HCT116 (cell line): ENCODE measurements around the gene FFAR1. TPM values are rescaled to one million over a fixed set of nuclear protein-coding genes. Genes with fewer than 3 reads are reported as not detected.

Experiments
- ATAC-seq: fragments of 200-7000 bp; cut with Tn5 transposase; 2 replicates; pipeline ENCODE4 v1.9.1; 2020; ENCODE audit warnings: mild to moderate bottlenecking, moderate library complexity
- BruUV-seq: library from RNA; stranded (reverse); fragments of 400-500 nt; replicated peaks from 2 replicates; lab custom pipeline; 2021; lab: Mats Ljungman, UMichigan
- CTCF ChIA-PET: fragments of 300-600 bp; sonication (Branson Sonifier 250); formaldehyde crosslinking; loops from one replicate; lab custom pipeline; 2021; ENCODE audit warnings: antibody characterized with exemption; lab: Charles Lee
- POLR2A ChIA-PET: fragments of 300-600, 350-600 bp; sonication (Branson Sonifier 250); formaldehyde crosslinking; loops from one replicate; lab custom pipeline; 2021; ENCODE audit warnings: antibody characterized with exemption; lab: Charles Lee
- RAD21 ChIA-PET, 2 experiments: fragments of 300-600 bp; sonication (Branson Sonifier 250); formaldehyde crosslinking; loops; one replicate each; lab custom pipeline; 2023; ENCODE audit warnings: low total read pairs in 2 of 2; ENCODE audit not compliant: uncharacterized antibody in 2 of 2, unreplicated experiment in 2 of 2, low non-redundant PET in 1 of 2; lab: Charles Lee
- DNase-seq: peaks from one replicate; pipeline ENCODE4 v3.0.0-alpha.2; 2010; ENCODE audit warnings: low read depth, low spot score
- H2AFZ ChIP-seq: fragments of 200-600 bp; shearing (Covaris generic), sonication (generic); 2 replicates; pipeline ENCODE4 v1.6.1; 2017; ENCODE audit warnings: low read depth, mixed run types, mixed read lengths, antibody characterized with exemption, low read length; ENCODE audit not compliant: poor library complexity, severe bottlenecking
- H3K27ac ChIP-seq: 2 replicates; pipeline ENCODE4 v1.5.1; 2012; ENCODE audit warnings: low read depth, low read length
- H3K27me3 ChIP-seq: fragments of 200-600 bp; sonication (generic); 2 replicates; pipeline ENCODE4 v1.6.1; 2016; ENCODE audit warnings: mixed run types, low read length, mixed read lengths; ENCODE audit not compliant: insufficient read depth
- H3K36me3 ChIP-seq, 2 experiments: fragments of 200-500 bp in 1 of 2; fragments of 200-600 bp in 1 of 2; sonication (Bioruptor generic) in 1 of 2; sonication (generic) in 1 of 2; 2 replicates each; pipeline versions ENCODE4 v1.5.1 to v1.6.1; 2014 to 2016; ENCODE audit warnings: low read length in 2 of 2, inconsistent platforms in 1 of 2, mixed read lengths in 1 of 2, mixed run types in 1 of 2; ENCODE audit not compliant: insufficient read depth in 2 of 2, control insufficient read depth in 1 of 2
- H3K4me1 ChIP-seq, 2 experiments: fragments of 200-600 bp in 1 of 2; sonication (generic) in 1 of 2; 2 replicates each; pipeline versions ENCODE4 v1.5.1 to v1.6.1; 2012 to 2017; ENCODE audit warnings: low read length in 2 of 2, inconsistent platforms in 1 of 2, mild to moderate bottlenecking in 1 of 2, mixed read lengths in 1 of 2, mixed run types in 1 of 2, moderate library complexity in 1 of 2; ENCODE audit not compliant: insufficient read depth in 2 of 2, control insufficient read depth in 1 of 2
- H3K4me2 ChIP-seq: fragments of 200-600 bp; sonication (generic); 2 replicates; pipeline ENCODE4 v1.6.1; 2017; ENCODE audit warnings: mixed run types, low read length, mixed read lengths
- H3K4me3 ChIP-seq, 2 experiments: fragments of 200-600 bp in 1 of 2; sonication (generic) in 1 of 2; replicated peaks in 1 of 2; 2 replicates each; pipeline ENCODE4 v1.5.1; 2011 to 2016; ENCODE audit warnings: low read length in 2 of 2, control low read depth in 1 of 2, low read depth in 1 of 2, mild to moderate bottlenecking in 1 of 2, mixed read lengths in 1 of 2, mixed run types in 1 of 2
- H3K79me2 ChIP-seq: fragments of 200-600 bp; sonication (generic); 2 replicates; pipeline ENCODE4 v1.6.1; 2017; ENCODE audit warnings: mild to moderate bottlenecking, mixed run types, low read length, moderate library complexity, mixed read lengths; ENCODE audit not compliant: insufficient read depth
- H3K9ac ChIP-seq: fragments of 200-600 bp; sonication (generic); 2 replicates; pipeline ENCODE4 v1.6.1; 2016; ENCODE audit warnings: low read length, mixed read lengths
- H3K9me2 ChIP-seq: fragments of 200-600 bp; sonication (generic), shearing (Covaris generic); 2 replicates; pipeline ENCODE4 v1.6.1; 2017; ENCODE audit warnings: mixed run types, mild to moderate bottlenecking, moderate library complexity; ENCODE audit not compliant: insufficient read depth
- H3K9me3 ChIP-seq, 2 experiments: fragments of 200-500 bp in 1 of 2; fragments of 200-600 bp in 1 of 2; sonication (Bioruptor generic) in 1 of 2; sonication (generic) in 1 of 2; 2 replicates each; pipeline ENCODE4 v1.6.1; 2014 to 2017; ENCODE audit warnings: low read length in 2 of 2, mixed read lengths in 2 of 2, inconsistent platforms in 1 of 2, low read depth in 1 of 2, mild to moderate bottlenecking in 1 of 2, mixed run types in 1 of 2, moderate library complexity in 1 of 2; ENCODE audit not compliant: control insufficient read depth in 1 of 2, insufficient read depth in 1 of 2
- H4K20me1 ChIP-seq: fragments of 200-600 bp; sonication (generic), shearing (Covaris generic); 2 replicates; pipeline ENCODE4 v1.6.1; 2017; ENCODE audit warnings: mixed run types, mild to moderate bottlenecking, moderate library complexity; ENCODE audit not compliant: insufficient read depth
- ATF3 ChIP-seq: IDR thresholded peaks from 2 replicates; pipeline ENCODE4 v1.6.1; 2012
- CBX3 ChIP-seq: IDR thresholded peaks from 2 replicates; pipeline ENCODE4 v1.6.1; 2012; ENCODE audit warnings: low read depth
- CEBPB ChIP-seq: IDR thresholded peaks from 2 replicates; pipeline ENCODE4 v1.6.1; 2012; ENCODE audit warnings: low read depth
- CTCF ChIP-seq, 3 experiments: fragments of 200-600 bp in 1 of 3; sonication (generic) in 1 of 3; IDR thresholded peaks in 2 of 3; conservative IDR thresholded peaks in 1 of 3; 2 replicates each; pipeline ENCODE4 v1.5.1; 2012 to 2017; ENCODE audit warnings: low read depth in 2 of 3, low read length in 2 of 3, antibody characterized with exemption in 1 of 3, borderline replicate concordance in 1 of 3, control low read depth in 1 of 3, mild to moderate bottlenecking in 1 of 3, mixed read lengths in 1 of 3, mixed run types in 1 of 3, moderate library complexity in 1 of 3; ENCODE audit not compliant: insufficient read depth in 1 of 3
- EGR1 ChIP-seq: IDR thresholded peaks from 2 replicates; pipeline ENCODE4 v1.6.1; 2012; ENCODE audit warnings: low read depth
- ELF1 ChIP-seq: IDR thresholded peaks from 2 replicates; pipeline ENCODE4 v1.6.1; 2012; ENCODE audit warnings: low read depth, borderline replicate concordance
- EZH2 ChIP-seq: fragments of 200-600 bp; sonication (generic); IDR thresholded peaks from 2 replicates; pipeline ENCODE4 v1.6.1; 2017; ENCODE audit warnings: antibody characterized with exemption, mixed run types
- FOSL1 ChIP-seq: IDR thresholded peaks from 2 replicates; pipeline ENCODE4 v1.6.1; 2012; ENCODE audit warnings: low read depth
- JUND ChIP-seq: IDR thresholded peaks from 2 replicates; pipeline ENCODE4 v1.6.1; 2012
- MAX ChIP-seq: IDR thresholded peaks from 2 replicates; pipeline ENCODE4 v1.6.1; 2012
- POLR2A ChIP-seq: IDR thresholded peaks from 2 replicates; pipeline ENCODE4 v1.7.0; 2011; ENCODE audit warnings: borderline replicate concordance; ENCODE audit not compliant: insufficient read depth, insufficient read length; ENCODE audit errors: extremely low read depth
- POLR2AphosphoS5 ChIP-seq: IDR thresholded peaks from 2 replicates; pipeline ENCODE4 v1.6.1; 2011; ENCODE audit warnings: mild to moderate bottlenecking, low read depth, low read length, moderate library complexity
- RAD21 ChIP-seq: IDR thresholded peaks from 2 replicates; pipeline ENCODE4 v1.6.1; 2012; ENCODE audit warnings: low read depth, mild to moderate bottlenecking
- REST ChIP-seq: IDR thresholded peaks from 2 replicates; pipeline ENCODE4 v1.6.1; 2012; ENCODE audit warnings: low read depth
- SIN3A ChIP-seq: IDR thresholded peaks from 2 replicates; pipeline ENCODE4 v1.6.1; 2012; ENCODE audit warnings: low read depth
- SRF ChIP-seq: IDR thresholded peaks from 2 replicates; pipeline ENCODE4 v1.6.1; 2012; ENCODE audit warnings: low read depth
- TCF7L2 ChIP-seq: IDR thresholded peaks from 2 replicates; pipeline ENCODE4 v1.7.0; 2011; ENCODE audit warnings: borderline replicate concordance, inconsistent platforms; ENCODE audit not compliant: insufficient read depth, insufficient read length; ENCODE audit errors: extremely low read depth
- YY1 ChIP-seq: IDR thresholded peaks from 2 replicates; pipeline ENCODE4 v1.6.1; 2011; ENCODE audit warnings: low read length, low read depth, moderate library complexity, mild to moderate bottlenecking; ENCODE audit not compliant: insufficient replicate concordance; ENCODE audit errors: extremely low read depth
- ZFX ChIP-seq: fragments of 450-650 bp; IDR thresholded peaks from 2 replicates; pipeline ENCODE4 v1.6.1; 2017
- ZNF274 ChIP-seq: fragments of 200-500 bp; sonication (Bioruptor generic); IDR thresholded peaks from 2 replicates; pipeline ENCODE4 v1.6.1; 2014; ENCODE audit warnings: mild to moderate bottlenecking, low read depth, low read length, inconsistent platforms
- intact Hi-C: fragments of 100-400 bp; cut with micrococcal nuclease; formaldehyde crosslinking; loops from 2 replicates; pipeline ENCODE4 v1.10.0; 2022
- total RNA-seq: library from RNA; stranded (reverse); gene quantifications from one replicate; pipeline ENCODE4 v1.2.1, GENCODE V29; 2021; ENCODE audit not compliant: unreplicated experiment

The FFAR1 gene
- total RNA-seq, 1 experiment from 2014 or later = not detected

GRCh38 chr19:35355791-35356460, 8.2 kb downstream of the FFAR1 start:
- RAD21 ChIA-PET = no interaction called here
- no peaks in the 10 kb centered on the region for H3K9me3 ChIP-seq
- peaks cover 0 to 7% of the 10 kb centered on the region in 2 experiments; a peak in 1 of 4 replicates for H3K4me1 ChIP-seq
- no peak overlapping the region for H3K27ac ChIP-seq
- H3K9ac ChIP-seq = no peak overlapping the region
- H3K4me2 ChIP-seq = no peak overlapping the region
- BruUV-seq = no TSS peak
- TF ChIP-seq ZNF274 = no peak
- TF ChIP-seq YY1 = no peak
- TF ChIP-seq CBX3 = no peak
- TF ChIP-seq TCF7L2 = no peak
- no peak for TF ChIP-seq CEBPB
- TF ChIP-seq ELF1 = no peak
- TF ChIP-seq REST = no peak
- no peak for TF ChIP-seq EGR1
- no peak for TF ChIP-seq JUND
- no peak for TF ChIP-seq SRF
- no peak for TF ChIP-seq ZFX
- TF ChIP-seq ATF3 = no peak
- TF ChIP-seq FOSL1 = no peak
- no peak for TF ChIP-seq SIN3A
- no peak for TF ChIP-seq RAD21
- no peak for TF ChIP-seq EZH2
- TF ChIP-seq MAX = no peak
- no peak for TF ChIP-seq CTCF (IDR thresholded peaks at IDR 0.05 in 2 of 3, conservative IDR thresholded peaks at IDR 0.05 in 1 of 3; ENCODE audit: borderline replicate concordance in 1 of 3, insufficient read depth in 1 of 3, low read depth in 2 of 3, low read length in 2 of 3)
- no peak for TF ChIP-seq POLR2AphosphoS5
- no peak for TF ChIP-seq POLR2A
- intact Hi-C loops = loop anchor here (10.0 kb wide), 1 partner anchor 359 kb away; the partner anchor contains the start of gene KMT2B
- peaks cover 4% of the 10 kb centered on the region; the same call in 1 of the 2 replicates for H3K27me3 ChIP-seq
- DNase-seq = no peak
- CTCF ChIA-PET = no interaction called here
- H4K20me1 ChIP-seq = no peaks in the 10 kb centered on the region
- H3K36me3 ChIP-seq = no peaks in the 10 kb centered on the region
- H3K79me2 ChIP-seq = no peaks in the 10 kb centered on the region
- no peak overlapping the region for H3K4me3 ChIP-seq
- ATAC-seq = no peak
- POLR2A ChIA-PET = no interaction called here
- H2AFZ ChIP-seq = no peak overlapping the region
- H3K9me2 ChIP-seq = no peaks in the 10 kb centered on the region
